Astrocyte of the hippocampus (primary cell): Measurements from ENCODE around the gene DNAH5.

ENCODE experiments used
- DNase-seq: peaks from one replicate; pipeline ENCODE4 v3.0.0; 2011; ENCODE audit warnings: low read depth, low spot score

DNAH5 gene

GRCh38 chr5:13939638-13940037 lies 4.8 kb downstream of the DNAH5 start:
- no peak for DNase-seq

- DNase-seq, result no peak
Observed at GRCh38 chr5:13934921-13935320, 9.6 kb downstream of the DNAH5 start.

- DNase-seq, result no peak
Observed at GRCh38 chr5:13934125-13934524, 10.4 kb downstream of the DNAH5 start.

GRCh38 chr5:13932561-13932960 lies 11.9 kb downstream of the DNAH5 start:
- DNase-seq, result no peak

- DNase-seq, result no peak
Observed at GRCh38 chr5:13932011-13932410, 12.5 kb downstream of the DNAH5 start.

GRCh38 chr5:13930541-13931171 lies 13.8 kb downstream of the DNAH5 start:
- DNase-seq, result peak; percentile 44

- DNase-seq, result no peak
Observed at GRCh38 chr5:13926731-13927130, 17.8 kb downstream of the DNAH5 start.

- peak; percentile 53 for DNase-seq
Observed at GRCh38 chr5:13921578-13921977, 22.9 kb downstream of the DNAH5 start.

GRCh38 chr5:13919786-13920185 lies 24.7 kb downstream of the DNAH5 start:
- DNase-seq, result no peak

GRCh38 chr5:13919087-13919486 lies 25.4 kb downstream of the DNAH5 start:
- DNase-seq, result no peak

GRCh38 chr5:13917061-13917460 lies 27.4 kb downstream of the DNAH5 start:
- DNase-seq, result no peak

- no peak for DNase-seq
Observed at GRCh38 chr5:13913962-13914361, 30.5 kb downstream of the DNAH5 start.

- no peak for DNase-seq
Observed at GRCh38 chr5:13910637-13911288, 33.7 kb downstream of the DNAH5 start.

GRCh38 chr5:13910201-13910600 lies 34.3 kb downstream of the DNAH5 start:
- no peak for DNase-seq

GRCh38 chr5:13909271-13909670 lies 35.2 kb downstream of the DNAH5 start:
- no peak for DNase-seq

- no peak for DNase-seq
Observed at GRCh38 chr5:13898569-13898968, 45.9 kb downstream of the DNAH5 start.

GRCh38 chr5:13878357-13878756 lies 66.1 kb downstream of the DNAH5 start:
- DNase-seq, result no peak

- DNase-seq, result peak; percentile 72
Observed at GRCh38 chr5:13866792-13867191, 77.7 kb downstream of the DNAH5 start.

GRCh38 chr5:13865312-13865711 lies 79.2 kb downstream of the DNAH5 start:
- DNase-seq, result no peak

- DNase-seq, result peak; percentile 5
Observed at GRCh38 chr5:13860146-13860545, 84.3 kb downstream of the DNAH5 start.

GRCh38 chr5:13859270-13860065 lies 85.0 kb downstream of the DNAH5 start:
- DNase-seq, result no peak

- DNase-seq, result no peak
Observed at GRCh38 chr5:13843175-13843846, 101.2 kb downstream of the DNAH5 start.
